ENCODE measurements around the gene GPR137B. TPM values are rescaled to one million over a fixed set of nuclear protein-coding genes. Genes with fewer than 3 reads are reported as not detected.

The GPR137B gene
- total RNA-seq, 1 experiment from 2014 or later, result 11.4 TPM

- TF ChIP-seq CTCF (IDR thresholded peaks at IDR 0.05 in 2 of 3, conservative IDR thresholded peaks at IDR 0.05 in 1 of 3; ENCODE audit: borderline replicate concordance in 1 of 3, insufficient read depth in 1 of 3, low read depth in 2 of 3, low read length in 2 of 3) (no peak), EZH2 (IDR thresholded peaks at IDR 0.05) (no peak), ATF3 (IDR thresholded peaks at IDR 0.05) (no peak), TCF7L2 (IDR thresholded peaks at IDR 0.05; ENCODE audit: borderline replicate concordance, extremely low read depth, insufficient read depth, insufficient read length) (no peak), POLR2A (IDR thresholded peaks at IDR 0.05; ENCODE audit: borderline replicate concordance, extremely low read depth, insufficient read depth, insufficient read length) (no peak), FOSL1 (IDR thresholded peaks at IDR 0.05; ENCODE audit: low read depth) (no peak), CEBPB (IDR thresholded peaks at IDR 0.05; ENCODE audit: low read depth) (no peak), EZH2phosphoT487 (IDR thresholded peaks at IDR 0.05; ENCODE audit: borderline replicate concordance) (no peak), ZFX (IDR thresholded peaks at IDR 0.05) (no peak), CBX3 (IDR thresholded peaks at IDR 0.05; ENCODE audit: low read depth) (no peak), JUND (IDR thresholded peaks at IDR 0.05) (no peak)
Measured at GRCh38 chr1:236101233-236102200, 40.8 kb upstream of the GPR137B start (continued).

GRCh38 chr1:236102611-236103010, 39.7 kb upstream of the GPR137B start:
- H3K27me3 ChIP-seq (ENCODE audit: insufficient read depth, low read length), result no peaks in the 10 kb centered on the region
- ATAC-seq (no peak), DNase-seq (ENCODE audit: low read depth, low spot score) (no peak)
- peaks cover 0 to 2% of the 10 kb centered on the region in 2 experiments; a peak in 1 of 4 replicates for H3K9me3 ChIP-seq (ENCODE audit: control insufficient read depth in 1 of 2, insufficient read depth in 1 of 2, low read depth in 1 of 2, low read length in 2 of 2)
- H3K9ac ChIP-seq (ENCODE audit: low read length), result no peak overlapping the region
- ChIA-PET RAD21 (ENCODE audit: low non-redundant PET in 1 of 2, low total read pairs in 2 of 2, uncharacterized antibody in 2 of 2, unreplicated experiment in 2 of 2) (no interaction called here), POLR2A (no interaction called here), CTCF (no interaction called here)
- no peak overlapping the region for H2AFZ ChIP-seq (ENCODE audit: low read depth, low read length, poor library complexity, severe bottlenecking)
- no peak overlapping the region for H3K27ac ChIP-seq (ENCODE audit: low read depth, low read length)
- H3K9me2 ChIP-seq (ENCODE audit: insufficient read depth), result no peaks in the 10 kb centered on the region
- no peaks in the 10 kb centered on the region for H4K20me1 ChIP-seq (ENCODE audit: insufficient read depth)
- intact Hi-C loops (cut with micrococcal nuclease), result loop anchor here (1.0 to 10.0 kb wide), 6 partner anchors 429 to 1460 kb away; partner anchors contain the start of gene HEATR1
- peaks cover 7 to 21% of the 10 kb centered on the region in 2 experiments; a peak in 3 of 4 replicates for H3K4me1 ChIP-seq (ENCODE audit: control insufficient read depth in 1 of 2, insufficient read depth in 2 of 2, low read length in 2 of 2)
- no peak overlapping the region for H3K4me2 ChIP-seq (ENCODE audit: low read length)
- no peaks in the 10 kb centered on the region for H3K36me3 ChIP-seq (ENCODE audit: control insufficient read depth in 1 of 2, insufficient read depth in 2 of 2, low read length in 2 of 2)
- H3K79me2 ChIP-seq (ENCODE audit: insufficient read depth, low read length), result no peaks in the 10 kb centered on the region
- BruUV-seq (replicated peaks), result no TSS peak
- no peak overlapping the region for H3K4me3 ChIP-seq (replicated peaks in 1 of 2; ENCODE audit: low read depth in 1 of 2, low read length in 2 of 2)
- TF ChIP-seq REST (IDR thresholded peaks at IDR 0.05; ENCODE audit: low read depth) (no peak), ZFX (IDR thresholded peaks at IDR 0.05) (no peak), ZNF274 (IDR thresholded peaks at IDR 0.05; ENCODE audit: low read depth, low read length) (no peak), TCF7L2 (IDR thresholded peaks at IDR 0.05; ENCODE audit: borderline replicate concordance, extremely low read depth, insufficient read depth, insufficient read length) (no peak), SRF (IDR thresholded peaks at IDR 0.05; ENCODE audit: low read depth) (no peak), EGR1 (IDR thresholded peaks at IDR 0.05; ENCODE audit: low read depth) (no peak), CEBPB (IDR thresholded peaks at IDR 0.05; ENCODE audit: low read depth) (no peak), JUND (IDR thresholded peaks at IDR 0.05) (no peak), SP1 (IDR thresholded peaks at IDR 0.05; ENCODE audit: low read depth) (no peak), FOSL1 (IDR thresholded peaks at IDR 0.05; ENCODE audit: low read depth) (no peak)

All from HCT116 (cell line).